WTC11 (cell line): ENCODE results near the gene PREX1. TPM values are rescaled to one million over a fixed set of nuclear protein-coding genes. Genes with fewer than 3 reads are reported as not detected.

Experiments used
- ATAC-seq: fragments of 200-7000 bp; cut with Tn5 transposase; 2 replicates; pipeline ENCODE4 v1.10.0; 2021; ENCODE audit warnings: mild to moderate bottlenecking, moderate library complexity
- CTCF ChIA-PET: fragments of 300-600 bp; sonication (Branson Sonifier 250); formaldehyde crosslinking; loops from one replicate; lab custom pipeline; 2021; ENCODE audit warnings: antibody characterized with exemption; lab: Charles Lee
- POLR2A ChIA-PET: fragments of 350-600 bp; sonication (Branson Sonifier 250); formaldehyde crosslinking; loops from one replicate; lab custom pipeline; 2021; ENCODE audit warnings: antibody characterized with exemption; lab: Charles Lee
- DNase-seq: peaks from one replicate; pipeline ENCODE4 v3.0.0; 2021; ENCODE audit warnings: low spot score
- H3K27ac Mint-ChIP-seq: 2 replicates; pipeline ENCODE4 v1.8.0; 2021; ENCODE audit warnings: mixed read lengths
- H3K27me3 Mint-ChIP-seq: 2 replicates; pipeline ENCODE4 v1.8.0; 2021; ENCODE audit warnings: low read depth, mild to moderate bottlenecking, moderate library complexity, mixed read lengths
- H3K36me3 Mint-ChIP-seq: 2 replicates; pipeline ENCODE4 v1.8.0; 2021; ENCODE audit warnings: mixed read lengths
- H3K4me1 Mint-ChIP-seq: 2 replicates; pipeline ENCODE4 v1.8.0; 2022; ENCODE audit warnings: mixed read lengths
- H3K4me3 Mint-ChIP-seq: 2 replicates; pipeline ENCODE4 v1.8.0; 2021; ENCODE audit warnings: mild to moderate bottlenecking, moderate library complexity, mixed read lengths
- H3K9me3 Mint-ChIP-seq: 2 replicates; pipeline ENCODE4 v1.8.0; 2021; ENCODE audit warnings: mixed read lengths
- ATF3 ChIP-seq: sonication (generic); formaldehyde crosslinking; conservative IDR thresholded peaks from 2 replicates; pipeline ENCODE4 v1.8.1; 2022; ENCODE audit warnings: mild to moderate bottlenecking, missing genetic modification reagents
- ELF4 ChIP-seq: sonication (generic); formaldehyde crosslinking; IDR thresholded peaks from 2 replicates; pipeline ENCODE4 v1.8.1; 2022; ENCODE audit warnings: low read depth, mild to moderate bottlenecking, moderate library complexity, missing genetic modification reagents
- ESRRA ChIP-seq: sonication (generic); formaldehyde crosslinking; IDR thresholded peaks from 2 replicates; pipeline ENCODE4 v1.8.1; 2022; ENCODE audit warnings: mild to moderate bottlenecking, missing genetic modification reagents, borderline replicate concordance
- FOXJ3 ChIP-seq: sonication (generic); formaldehyde crosslinking; IDR thresholded peaks from 2 replicates; pipeline ENCODE4 v1.9.0; 2021; ENCODE audit warnings: missing genetic modification reagents, mild to moderate bottlenecking, borderline replicate concordance
- FOXK1 ChIP-seq: sonication (generic); formaldehyde crosslinking; IDR thresholded peaks from 2 replicates; pipeline ENCODE4 v1.8.0; 2022; ENCODE audit warnings: mild to moderate bottlenecking, moderate library complexity, missing genetic modification reagents
- FOXP4 ChIP-seq: sonication (generic); formaldehyde crosslinking; IDR thresholded peaks from 2 replicates; pipeline ENCODE4 v1.8.0; 2022; ENCODE audit warnings: mild to moderate bottlenecking, missing genetic modification reagents
- NR1H2 ChIP-seq: sonication (generic); formaldehyde crosslinking; IDR thresholded peaks from 2 replicates; pipeline ENCODE4 v1.9.0; 2021; ENCODE audit warnings: mild to moderate bottlenecking, moderate library complexity, missing genetic modification reagents
- NR3C1 ChIP-seq: sonication (generic); formaldehyde crosslinking; conservative IDR thresholded peaks from 2 replicates; pipeline ENCODE4 v1.8.1; 2023; ENCODE audit warnings: low read depth, mild to moderate bottlenecking, missing genetic modification reagents
- OVOL2 ChIP-seq: fragments of 250-450 bp; sonication (Bioruptor Pico); IDR thresholded peaks from 2 replicates; pipeline ENCODE4 v1.9.0; 2021; ENCODE audit warnings: mild to moderate bottlenecking, borderline replicate concordance
- SMAD3 ChIP-seq: sonication (generic); formaldehyde crosslinking; IDR thresholded peaks from 2 replicates; pipeline ENCODE4 v1.8.0; 2022; ENCODE audit warnings: missing genetic modification reagents, mild to moderate bottlenecking, borderline replicate concordance
- SOX15 ChIP-seq: fragments of 250-450 bp; sonication (Bioruptor Pico); IDR thresholded peaks from 2 replicates; pipeline ENCODE4 v1.9.0; 2021; ENCODE audit warnings: mild to moderate bottlenecking
- STAT6 ChIP-seq: sonication (generic); formaldehyde crosslinking; conservative IDR thresholded peaks from 2 replicates; pipeline ENCODE4 v1.8.1; 2023; ENCODE audit warnings: mild to moderate bottlenecking, low read depth, missing genetic modification reagents, moderate library complexity
- TCF7 ChIP-seq: sonication (generic); formaldehyde crosslinking; IDR thresholded peaks from 2 replicates; pipeline ENCODE4 v1.8.0; 2022; ENCODE audit warnings: mild to moderate bottlenecking, low read depth, missing genetic modification reagents, moderate library complexity
- TP53 ChIP-seq: sonication (generic); formaldehyde crosslinking; IDR thresholded peaks from 2 replicates; pipeline ENCODE4 v1.8.1; 2023; ENCODE audit warnings: mild to moderate bottlenecking, missing genetic modification reagents
- USF1 ChIP-seq: sonication (generic); formaldehyde crosslinking; IDR thresholded peaks from 2 replicates; pipeline ENCODE4 v1.8.0; 2022; ENCODE audit warnings: mild to moderate bottlenecking, missing genetic modification reagents
- USF2 ChIP-seq: sonication (generic); formaldehyde crosslinking; IDR thresholded peaks from 2 replicates; pipeline ENCODE4 v1.8.1; 2023; ENCODE audit warnings: mild to moderate bottlenecking, missing genetic modification reagents, moderate library complexity
- ZBTB21 ChIP-seq: sonication (generic); formaldehyde crosslinking; IDR thresholded peaks from 2 replicates; pipeline ENCODE4 v1.8.1; 2023; ENCODE audit warnings: mild to moderate bottlenecking, missing genetic modification reagents, borderline replicate concordance
- ZNF138 ChIP-seq: sonication (generic); formaldehyde crosslinking; conservative IDR thresholded peaks from 2 replicates; pipeline ENCODE4 v1.8.1; 2022; ENCODE audit warnings: mild to moderate bottlenecking, moderate library complexity, missing genetic modification reagents
- ZNF232 ChIP-seq: sonication (generic); formaldehyde crosslinking; IDR thresholded peaks from 2 replicates; pipeline ENCODE4 v1.8.0; 2022; ENCODE audit warnings: mild to moderate bottlenecking, missing genetic modification reagents
- ZNF317 ChIP-seq: sonication (generic); formaldehyde crosslinking; IDR thresholded peaks from 2 replicates; pipeline ENCODE4 v1.8.1; 2023; ENCODE audit warnings: low read depth, mild to moderate bottlenecking, moderate library complexity, missing genetic modification reagents, borderline replicate concordance
- ZNF532 ChIP-seq: fragments of 250-450 bp; sonication (Bioruptor Pico); IDR thresholded peaks from 2 replicates; pipeline ENCODE4 v1.9.0; 2021; ENCODE audit warnings: mild to moderate bottlenecking, borderline replicate concordance
- ZNF671 ChIP-seq: fragments of 250-450 bp; sonication (Bioruptor Pico); IDR thresholded peaks from 2 replicates; pipeline ENCODE4 v1.8.0; 2021; ENCODE audit warnings: mild to moderate bottlenecking
- total RNA-seq: library from RNA; stranded (reverse); gene quantifications from 3 replicates; pipeline ENCODE4 v1.2.3, GENCODE V29; 2021

The PREX1 gene
- total RNA-seq, 1 experiment from 2014 or later: 17.3 TPM

GRCh38 chr20:48586730-48587129 lies 241.1 kb downstream of the PREX1 start:
- TF ChIP-seq USF2 (CRISPR knock-in tag): no peak
- no peak for TF ChIP-seq STAT6 (CRISPR knock-in tag)
- no peak for TF ChIP-seq TCF7 (CRISPR knock-in tag)
- no peak for TF ChIP-seq NR3C1 (CRISPR knock-in tag)
- no peak for TF ChIP-seq FOXK1 (CRISPR knock-in tag)
- TF ChIP-seq NR1H2 (CRISPR knock-in tag): no peak
- no peak for TF ChIP-seq SOX15 (CRISPR knock-in tag)
- TF ChIP-seq ZNF532 (CRISPR knock-in tag): no peak
- CTCF ChIA-PET: interaction anchor here (0.7 kb wide), 1 partner anchor 34 kb away, joined by 3 read pairs; no protein-coding TSS in a partner anchor
- DNase-seq: no peak
- Mint-ChIP-seq H3K27me3 (peaks cover 3% of the 10 kb centered on the region), H3K9me3 (peaks cover 10% of the 10 kb centered on the region), H3K4me1 (peaks cover 8% of the 10 kb centered on the region), H3K36me3 (peaks cover 6% of the 10 kb centered on the region; the same call in 1 of the 2 replicates), H3K4me3 (no peak overlapping the region), H3K27ac (no peak overlapping the region)
- no peak for ATAC-seq
- POLR2A ChIA-PET: no interaction called here

GRCh38 chr20:48585061-48585870 lies 242.5 kb downstream of the PREX1 start:
- ChIA-PET CTCF (no interaction called here), POLR2A (interaction anchor here (0.7 kb wide), 1 partner anchor 201 kb away, joined by 3 read pairs; no protein-coding TSS in a partner anchor)
- peaks cover 3% of the 10 kb centered on the region for H3K27me3 Mint-ChIP-seq
- H3K27ac Mint-ChIP-seq: no peak overlapping the region
- H3K4me3 Mint-ChIP-seq: no peak overlapping the region
- H3K9me3 Mint-ChIP-seq: peaks cover 10% of the 10 kb centered on the region
- peaks cover 8% of the 10 kb centered on the region for H3K4me1 Mint-ChIP-seq
- peaks cover 6% of the 10 kb centered on the region; the same call in 1 of the 2 replicates for H3K36me3 Mint-ChIP-seq
- DNase-seq (no peak), ATAC-seq (no peak)
- TF ChIP-seq FOXP4 (CRISPR knock-in tag) (no peak), ZBTB21 (CRISPR knock-in tag) (no peak), USF1 (CRISPR knock-in tag) (no peak), ELF4 (CRISPR knock-in tag) (no peak), OVOL2 (CRISPR knock-in tag) (no peak), ZNF317 (CRISPR knock-in tag) (no peak), ZNF671 (CRISPR knock-in tag) (no peak), ATF3 (no peak), ZNF138 (CRISPR knock-in tag) (no peak), FOXJ3 (CRISPR knock-in tag) (no peak), ZNF232 (no peak), SMAD3 (CRISPR knock-in tag) (no peak), TP53 (no peak), ESRRA (no peak)
